ENCODE results near the gene HMGB3.
A peak's percentile ranks its signal among the peaks of the same experiment; 100 is the strongest.
"Not testable (repeated sequence)": the region's sequence is repeated elsewhere in the genome, so short reads cannot be mapped to it uniquely, and the experiment has no call there.

Gene HMGB3

DNA sequence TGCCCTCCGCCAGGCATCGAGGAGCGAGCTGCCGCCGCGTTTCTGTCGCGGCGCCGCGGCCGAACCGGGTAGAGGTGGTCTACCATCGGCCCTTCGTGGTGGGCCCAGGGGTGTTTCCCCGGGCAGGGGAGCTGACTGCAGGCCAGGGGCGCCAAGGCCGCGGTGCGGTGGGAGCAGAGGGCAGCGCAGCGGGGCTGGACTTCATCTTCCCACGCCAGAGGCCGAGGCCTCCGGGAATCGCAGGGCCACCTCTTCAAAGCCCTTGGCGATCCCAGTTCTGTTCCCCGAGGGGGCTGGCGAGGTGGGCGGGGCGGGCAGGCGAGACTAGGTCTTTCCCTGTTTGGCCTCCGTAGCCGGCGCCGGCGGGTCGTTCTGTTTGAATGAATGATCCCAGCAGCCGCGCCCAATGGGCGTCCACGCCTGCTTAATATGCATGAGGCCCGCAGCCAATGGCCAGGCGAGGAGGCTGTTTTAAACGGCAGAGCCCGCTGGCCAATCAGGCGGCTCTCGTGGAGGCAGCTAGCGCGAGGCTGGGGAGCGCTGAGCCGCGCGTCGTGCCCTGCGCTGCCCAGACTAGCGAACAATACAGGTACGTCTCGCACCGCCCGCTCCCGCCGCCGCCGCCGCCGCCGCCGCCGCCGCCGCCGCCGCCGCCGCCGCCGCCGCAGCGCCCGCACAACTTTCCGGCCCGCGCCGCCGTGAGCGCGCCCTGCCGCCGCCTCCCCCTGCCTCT lies at the start of gene HMGB3:
Gene HMGB3 (plus strand): TSS at position 548 of the 733 bp plus-strand sequence. CDS start 2,265 bp downstream, outside the sequence.
- DNase-seq: peak; percentile 85

- DNase-seq: no peak
Measured at GRCh38 chrX:150933945-150934350, 49.2 kb upstream of the HMGB3 start.

GRCh38 chrX:150934453-150934852 lies 48.7 kb upstream of the HMGB3 start:
- no peak for DNase-seq

DNA sequence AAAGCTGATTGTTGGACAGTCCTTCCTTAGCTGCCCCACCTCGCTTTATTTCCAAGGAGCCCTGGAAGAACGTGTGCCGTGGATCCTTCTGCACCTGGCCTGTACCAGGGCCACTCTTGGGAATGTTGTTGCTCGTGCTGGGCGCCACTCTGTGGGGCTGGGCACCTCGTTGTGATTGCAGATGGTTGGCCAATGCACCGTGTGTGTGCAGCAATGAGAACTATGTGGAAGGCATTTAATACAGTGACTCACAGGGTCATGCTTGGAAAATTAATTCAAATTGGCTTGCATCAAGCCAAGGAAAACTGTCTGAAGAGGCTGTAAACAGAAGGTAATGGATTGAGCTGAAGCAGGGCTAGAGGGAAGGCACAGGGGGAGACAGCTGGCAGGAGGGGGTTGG lies 47.7 kb upstream of the HMGB3 start:
- DNase-seq: no peak

- no peak for DNase-seq
Measured at GRCh38 chrX:150936556-150936955, 46.6 kb upstream of the HMGB3 start.

GRCh38 chrX:150940844-150941495 lies 42.2 kb upstream of the HMGB3 start:
- DNase-seq: no peak

DNA sequence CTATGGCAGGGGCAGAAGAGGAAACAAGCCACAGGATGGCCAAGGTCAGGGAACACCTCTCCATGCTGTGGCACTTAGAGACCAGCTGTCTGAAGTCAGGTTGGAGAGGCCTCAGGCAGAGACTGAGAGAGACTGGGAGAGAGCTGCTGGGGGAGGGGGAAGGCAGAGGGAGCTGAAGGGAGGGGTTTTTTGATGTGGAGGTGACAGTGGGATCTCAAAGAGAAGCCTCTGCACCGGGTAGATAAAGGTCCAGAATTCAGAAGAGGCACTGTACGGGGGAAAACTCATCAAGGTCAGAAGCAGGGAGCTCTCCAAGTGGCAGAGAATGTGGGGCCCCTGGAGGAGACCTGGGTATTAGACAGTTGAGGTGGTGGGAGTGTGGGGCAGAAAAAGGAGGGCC lies 41.6 kb upstream of the HMGB3 start:
- DNase-seq: no peak

GRCh38 chrX:150942942-150943594 lies 40.1 kb upstream of the HMGB3 start:
- no peak for DNase-seq

GRCh38 chrX:150944233-150944632 lies 38.9 kb upstream of the HMGB3 start:
- no peak for DNase-seq

- DNase-seq: no peak
Measured at GRCh38 chrX:150954951-150955350, 28.2 kb upstream of the HMGB3 start.

DNA sequence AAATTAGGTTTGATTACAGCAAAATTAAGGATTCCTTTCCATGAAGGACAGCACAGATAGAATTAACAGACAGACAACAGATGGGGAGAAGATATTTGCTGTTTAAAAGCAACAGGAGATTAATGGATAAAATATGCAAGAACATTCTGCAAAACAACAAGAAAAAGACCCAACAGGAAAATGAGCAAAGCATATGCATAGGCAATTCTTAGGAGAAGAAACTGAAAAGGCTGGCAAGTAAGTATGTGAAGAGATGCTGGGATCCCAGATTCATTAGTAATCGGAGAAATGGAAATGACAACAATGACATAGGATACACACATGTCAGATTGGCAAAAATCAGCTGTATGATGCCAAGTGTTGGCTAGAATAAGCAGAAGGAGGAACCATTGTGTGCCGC lies 27.5 kb upstream of the HMGB3 start:
- no peak for DNase-seq

- DNase-seq: peak; percentile 75
Measured at GRCh38 chrX:150958177-150958576, 25.0 kb upstream of the HMGB3 start.

DNA sequence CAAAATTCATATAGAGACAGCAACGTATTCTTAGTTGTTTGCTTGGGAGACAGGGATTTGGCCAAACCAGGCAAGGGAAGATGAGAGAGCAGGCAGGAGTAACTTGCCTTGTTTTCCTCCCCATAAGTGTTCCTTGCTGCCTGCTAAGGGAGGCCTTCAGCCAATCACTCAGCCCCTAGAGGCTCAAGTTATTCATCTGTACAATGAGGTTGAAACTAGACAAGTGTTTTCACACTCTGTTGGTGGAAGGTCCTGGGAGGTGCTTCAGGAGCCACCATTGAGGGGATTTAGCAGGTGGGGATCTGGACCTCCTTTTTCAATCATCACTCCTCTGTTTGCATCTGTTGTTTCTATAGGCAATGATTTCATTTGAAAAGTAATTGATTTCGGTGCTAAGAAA lies 23.6 kb upstream of the HMGB3 start:
- no peak for DNase-seq

DNA sequence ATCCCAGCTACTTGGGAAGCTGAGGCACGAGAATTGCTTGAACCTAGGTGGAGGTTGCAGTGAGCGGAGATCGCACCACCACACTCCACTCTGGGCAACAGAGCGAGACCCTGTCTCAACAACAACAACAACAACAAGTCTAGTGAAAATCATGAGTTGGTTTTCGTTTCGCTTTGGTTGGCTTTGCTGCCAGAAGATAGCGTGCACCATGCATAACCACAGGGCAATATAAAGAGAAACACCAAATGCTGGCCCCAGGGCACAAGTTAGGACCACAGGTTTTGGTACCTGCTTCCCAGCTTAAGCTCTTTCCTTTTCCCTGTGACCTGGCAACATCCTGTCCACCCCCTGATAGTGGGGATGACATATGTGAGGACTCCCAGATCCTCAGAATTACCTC lies 21.5 kb upstream of the HMGB3 start:
- DNase-seq: no peak

- DNase-seq: not testable (repeated sequence)
Measured at GRCh38 chrX:150964416-150964815, 18.7 kb upstream of the HMGB3 start.

DNA sequence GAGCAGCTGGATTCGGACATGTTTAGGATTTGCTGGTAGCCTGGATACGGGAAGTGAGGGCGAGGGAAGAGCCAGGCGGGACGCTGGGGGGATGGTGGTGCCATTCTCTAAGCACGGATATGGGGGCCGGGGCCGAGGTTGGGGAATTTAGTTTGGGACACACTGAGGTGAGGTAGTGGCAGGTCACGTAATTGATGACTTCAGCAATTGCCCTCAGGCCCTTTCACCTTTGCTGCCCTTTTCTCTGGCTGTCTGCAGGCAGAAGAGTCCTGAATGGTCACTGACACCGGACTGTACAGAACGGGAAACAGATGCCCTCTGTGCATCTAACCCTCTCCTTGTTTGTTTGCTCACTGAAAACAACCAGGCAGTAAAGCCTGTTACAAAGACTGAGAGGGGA lies 16.9 kb upstream of the HMGB3 start:
- DNase-seq: no peak

DNA sequence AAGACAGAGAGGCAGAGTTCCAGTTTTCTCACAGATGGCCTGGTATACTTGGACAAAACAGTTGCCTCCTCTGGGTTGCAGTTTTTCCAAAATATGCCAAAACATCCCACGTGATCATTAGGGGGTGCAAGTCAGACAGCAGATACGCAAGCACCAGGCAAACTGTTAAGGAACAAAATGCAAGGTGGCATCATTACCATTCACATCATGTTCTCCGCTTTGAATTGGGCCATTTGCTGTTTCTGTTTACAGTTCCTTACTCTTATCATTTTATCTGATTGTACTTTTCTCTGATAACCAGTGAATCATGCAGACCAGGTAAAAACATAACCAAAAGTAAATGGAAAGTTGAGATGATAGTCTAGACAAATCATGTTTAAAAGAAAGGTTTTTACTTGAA lies 16.4 kb upstream of the HMGB3 start:
- DNase-seq: no peak

DNA sequence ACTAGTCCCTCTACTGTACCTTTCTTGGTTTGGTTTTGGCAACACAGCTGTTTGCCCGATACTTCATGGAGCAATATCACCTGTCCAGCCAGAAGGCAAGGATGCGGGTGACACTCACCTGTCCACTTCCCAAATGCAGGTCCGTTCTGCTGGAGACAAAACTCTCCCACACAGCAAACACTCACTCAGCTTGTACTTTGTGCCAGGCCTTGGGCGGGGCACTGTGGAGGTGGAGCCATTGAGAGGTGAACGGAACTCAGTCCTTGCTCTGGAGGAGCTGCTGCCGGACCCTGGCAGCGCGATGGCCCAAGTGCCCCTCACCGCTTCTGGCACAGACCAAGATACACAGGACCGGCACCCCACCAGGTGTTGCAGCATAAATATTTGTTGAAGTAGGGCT lies 15.3 kb upstream of the HMGB3 start:
- DNase-seq: no peak

DNA sequence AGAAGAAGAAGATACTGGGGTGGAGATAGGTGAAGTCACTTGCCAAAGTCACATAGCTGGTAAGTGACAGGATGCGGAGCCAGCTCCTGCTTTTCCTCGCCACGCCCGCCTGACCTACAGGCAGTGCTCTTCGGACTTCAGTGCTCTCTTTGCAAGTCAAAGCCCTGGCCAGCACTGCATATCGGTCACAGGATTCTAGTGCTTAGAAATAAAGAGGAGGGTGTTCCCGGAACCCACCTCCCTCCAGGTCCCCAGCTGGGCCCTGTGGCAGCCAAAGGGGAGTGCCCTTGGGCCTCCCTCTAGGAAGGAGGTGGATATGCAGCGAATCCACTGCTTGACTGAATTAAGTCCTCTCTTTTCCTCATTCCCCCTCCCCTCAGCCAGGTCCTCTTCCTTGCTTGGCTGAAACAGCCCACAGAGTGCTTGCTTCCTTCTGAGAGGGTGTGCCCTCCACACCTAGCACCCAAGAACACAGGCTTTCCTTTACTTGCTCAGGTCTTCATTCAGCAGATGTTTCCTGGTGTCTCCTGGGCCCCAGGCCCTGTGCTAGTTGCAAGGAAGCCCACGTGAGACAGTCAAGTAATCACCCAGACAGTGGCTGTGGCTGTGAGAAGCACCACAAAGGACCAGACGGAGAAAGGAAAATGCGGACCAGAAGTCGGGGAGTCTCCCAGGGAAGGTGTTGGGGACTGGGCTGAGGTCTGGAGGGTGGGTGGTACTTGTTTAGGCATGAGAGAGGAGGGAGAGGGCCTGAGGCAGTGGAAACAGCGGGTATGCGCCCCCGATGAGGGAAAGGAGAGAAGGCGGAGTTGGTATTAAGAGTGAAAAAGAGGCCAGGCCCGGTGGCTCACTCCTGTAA lies 14.0 kb upstream of the HMGB3 start:
- DNase-seq: no peak

GRCh38 chrX:150972450-150972849 lies 10.7 kb upstream of the HMGB3 start:
- DNase-seq: no peak

DNA sequence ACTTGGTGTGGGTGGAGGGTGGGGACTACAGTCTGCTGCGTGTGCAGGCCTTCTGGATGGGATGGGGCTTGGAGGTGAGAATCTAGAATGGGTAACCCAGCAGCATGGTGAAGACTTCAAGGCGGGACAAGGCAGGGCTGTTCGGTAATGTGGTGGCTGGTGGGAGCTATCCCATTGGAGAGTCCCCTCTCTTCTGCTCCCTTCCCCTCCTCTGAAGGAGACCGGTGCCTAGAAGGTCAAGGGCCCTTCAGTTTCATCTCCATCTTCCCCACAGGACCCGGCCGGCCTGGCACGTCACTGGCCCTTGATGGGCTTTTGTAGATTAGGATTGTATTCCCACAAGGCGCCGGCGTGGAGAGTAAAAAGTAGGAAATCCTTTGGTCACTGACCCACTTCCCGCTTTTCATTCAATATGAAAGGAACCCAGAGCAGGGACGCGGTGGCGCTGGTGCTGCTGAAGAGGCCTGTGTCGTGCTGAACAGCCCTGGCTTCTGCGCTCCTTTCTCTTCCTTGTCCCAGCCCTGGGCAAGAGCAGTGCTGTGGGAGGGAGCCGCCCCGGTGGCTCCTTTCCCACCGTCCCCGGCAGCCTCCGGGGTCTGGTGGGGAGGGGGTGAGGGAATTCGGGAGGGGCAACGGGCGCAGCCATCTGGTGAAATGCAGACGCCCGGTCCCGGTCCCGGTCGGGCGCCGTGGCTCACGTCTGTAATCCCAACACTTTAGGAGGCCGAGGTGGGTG lies 7.3 kb upstream of the HMGB3 start:
- no peak for DNase-seq

DNA sequence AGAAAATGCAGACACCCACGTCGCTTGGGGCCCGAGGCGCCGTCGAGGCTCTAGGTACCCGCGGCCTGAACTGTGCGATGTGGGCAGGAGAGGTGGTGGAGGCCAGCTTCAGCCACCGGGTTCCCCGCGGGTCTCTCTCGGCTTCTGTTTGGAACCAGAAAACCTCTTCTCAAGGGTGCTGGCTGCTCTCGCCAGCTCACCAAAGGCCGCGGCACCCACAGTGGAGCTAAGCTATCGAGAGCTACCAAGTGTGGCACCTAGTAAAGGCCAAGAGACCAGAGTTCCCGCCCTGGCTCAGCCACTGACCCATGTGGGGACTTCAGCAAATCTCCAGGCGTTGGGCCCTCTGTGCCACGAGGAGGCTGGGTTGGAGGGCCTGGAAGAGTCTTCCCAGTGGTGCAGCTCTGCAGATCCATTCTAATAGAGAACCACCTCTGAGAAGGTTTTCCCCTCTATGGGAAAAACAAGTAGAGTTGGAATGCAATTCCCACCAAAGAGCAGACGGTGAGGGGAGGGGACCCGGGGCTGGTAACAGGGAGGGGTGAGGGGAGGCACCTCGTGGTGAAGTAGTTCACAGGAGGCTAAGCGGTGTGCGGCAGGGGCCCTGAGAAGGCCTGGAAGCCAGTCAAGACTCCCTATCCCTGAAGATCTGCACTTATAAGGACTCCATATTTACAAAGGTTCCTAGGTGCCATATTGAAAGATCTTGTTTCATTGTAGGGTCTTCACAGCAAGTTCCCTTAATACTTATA lies 5.5 kb upstream of the HMGB3 start:
- DNase-seq: no peak
